Kidney (tissue), 14 donors: ENCODE results near the gene SRD5A1. TPM values are rescaled to one million over a fixed set of nuclear protein-coding genes. Genes with fewer than 3 reads are reported as not detected.

Source experiments
- DNase-seq, 5 donors: peaks; one replicate each; pipeline ENCODE4 v3.0.0-alpha.2; 2013 to 2020
- FAIRE-seq: peaks from 2 replicates; lab custom pipeline; 2012; peaks lifted over from hg19 to GRCh38; lab: Jason Lieb, UNC
- H3K27ac ChIP-seq, 2 donors: one replicate each; pipeline ENCODE4 v1.7.0; 2013; ENCODE audit warnings: low read depth in 2 of 2, low read length in 2 of 2, inconsistent platforms in 1 of 2
- H3K27me3 ChIP-seq: one replicate; pipeline ENCODE4 v1.7.1; 2013; ENCODE audit warnings: low read length, inconsistent platforms; ENCODE audit not compliant: control insufficient read depth, insufficient read depth
- H3K36me3 ChIP-seq, 3 donors: one replicate each; pipeline versions ENCODE4 v1.7.0 to v1.7.1; 2013; ENCODE audit warnings: low read length in 3 of 3, control low read depth in 1 of 3, inconsistent platforms in 1 of 3; ENCODE audit not compliant: insufficient read depth in 3 of 3, control insufficient read depth in 2 of 3
- H3K4me1 ChIP-seq, 3 donors: one replicate each; pipeline versions ENCODE4 v1.7.0 to v1.7.1; 2013; ENCODE audit warnings: low read length in 3 of 3, inconsistent platforms in 1 of 3, low read depth in 1 of 3; ENCODE audit not compliant: control insufficient read depth in 2 of 3, insufficient read depth in 2 of 3
- H3K4me3 ChIP-seq, 3 donors: one replicate each; pipeline versions ENCODE4 v1.7.0 to v1.8.1; 2013; ENCODE audit warnings: low read length in 3 of 3, control low read depth in 1 of 3, inconsistent platforms in 1 of 3
- H3K9ac ChIP-seq, 3 donors: one replicate each; pipeline versions ENCODE4 v1.7.0 to v1.7.1; 2013; ENCODE audit warnings: low read length in 3 of 3, control low read depth in 1 of 3, inconsistent platforms in 1 of 3
- H3K9me3 ChIP-seq, 3 donors: one replicate each; pipeline versions ENCODE4 v1.7.0 to v1.7.1; 2013; ENCODE audit warnings: low read length in 3 of 3, control low read depth in 1 of 3, inconsistent platforms in 1 of 3; ENCODE audit not compliant: control insufficient read depth in 2 of 3, insufficient read depth in 1 of 3
- intact Hi-C: fragments of 100-400 bp; cut with DNase I; formaldehyde crosslinking; loops from one replicate; pipeline ENCODE4 v1.11.1; 2022
- polyA plus RNA-seq: library from polyadenylated mRNA; stranded (reverse); fragments of 350-450 nt; fragmentation: Illumina TruSeq; extraction: RNeasy Lipid Tissue Mini Kit (QIAGEN cat#74804); gene quantifications from one replicate; pipeline ENCODE4 v1.2.3, GENCODE V29; 2014; ENCODE audit warnings: low read depth, low replicate concordance; ENCODE audit not compliant: insufficient read depth
- total RNA-seq: library from RNA; stranded (reverse); fragmentation: NEBNext Ultra II Directional; extraction: Animal tissue kit (Norgen Biotek cat#: 25700); gene quantifications from one replicate; pipeline ENCODE4 v1.2.1, GENCODE V29; 2021
- TF ChIP-seq, protein P1 (sequence below): IDR thresholded peaks from 3 replicates; pipeline ENCODE4 v1.5.1; 2012; ENCODE audit warnings: mild to moderate bottlenecking, moderate library complexity, borderline replicate concordance; ENCODE audit not compliant: insufficient read depth; ENCODE audit errors: extremely low read depth
- donor health status: control.
- donor health status: control.
- donor health status: control.
- donor health status: control.
- donor health status: control.
- donor health status: DM: yes; HTN: yes; CAD: no.
- donor health status: Normal renal cell carcinoma (clear cell type).

Gene SRD5A1
- total and polyA plus RNA-seq, 2 donors from 2014 or later: 6.5 to 13.1 TPM

DNA sequence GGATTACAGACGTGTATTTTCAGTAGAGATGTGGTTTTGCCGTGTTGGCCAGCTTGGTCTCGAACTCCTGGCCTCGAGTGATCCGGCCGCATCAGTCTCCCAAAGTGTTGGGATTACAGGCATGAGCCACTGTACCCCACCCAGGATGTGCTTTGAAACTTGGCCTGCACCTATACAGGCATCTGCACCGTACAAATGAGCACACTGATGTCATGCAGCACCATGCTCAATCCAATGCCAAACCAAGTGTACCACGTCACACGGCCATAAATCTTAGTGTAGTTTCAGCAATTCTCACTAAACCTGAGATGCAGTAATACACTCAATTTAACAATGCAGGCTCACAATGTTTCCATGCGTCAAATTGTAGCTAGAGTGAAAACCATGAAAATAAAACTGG lies 6.7 kb upstream of the SRD5A1 start:
- intact Hi-C loops: no loop called here
- TF ChIP-seq, protein P1, sequence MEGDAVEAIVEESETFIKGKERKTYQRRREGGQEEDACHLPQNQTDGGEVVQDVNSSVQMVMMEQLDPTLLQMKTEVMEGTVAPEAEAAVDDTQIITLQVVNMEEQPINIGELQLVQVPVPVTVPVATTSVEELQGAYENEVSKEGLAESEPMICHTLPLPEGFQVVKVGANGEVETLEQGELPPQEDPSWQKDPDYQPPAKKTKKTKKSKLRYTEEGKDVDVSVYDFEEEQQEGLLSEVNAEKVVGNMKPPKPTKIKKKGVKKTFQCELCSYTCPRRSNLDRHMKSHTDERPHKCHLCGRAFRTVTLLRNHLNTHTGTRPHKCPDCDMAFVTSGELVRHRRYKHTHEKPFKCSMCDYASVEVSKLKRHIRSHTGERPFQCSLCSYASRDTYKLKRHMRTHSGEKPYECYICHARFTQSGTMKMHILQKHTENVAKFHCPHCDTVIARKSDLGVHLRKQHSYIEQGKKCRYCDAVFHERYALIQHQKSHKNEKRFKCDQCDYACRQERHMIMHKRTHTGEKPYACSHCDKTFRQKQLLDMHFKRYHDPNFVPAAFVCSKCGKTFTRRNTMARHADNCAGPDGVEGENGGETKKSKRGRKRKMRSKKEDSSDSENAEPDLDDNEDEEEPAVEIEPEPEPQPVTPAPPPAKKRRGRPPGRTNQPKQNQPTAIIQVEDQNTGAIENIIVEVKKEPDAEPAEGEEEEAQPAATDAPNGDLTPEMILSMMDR: no peak
- FAIRE-seq: no peak

DNA sequence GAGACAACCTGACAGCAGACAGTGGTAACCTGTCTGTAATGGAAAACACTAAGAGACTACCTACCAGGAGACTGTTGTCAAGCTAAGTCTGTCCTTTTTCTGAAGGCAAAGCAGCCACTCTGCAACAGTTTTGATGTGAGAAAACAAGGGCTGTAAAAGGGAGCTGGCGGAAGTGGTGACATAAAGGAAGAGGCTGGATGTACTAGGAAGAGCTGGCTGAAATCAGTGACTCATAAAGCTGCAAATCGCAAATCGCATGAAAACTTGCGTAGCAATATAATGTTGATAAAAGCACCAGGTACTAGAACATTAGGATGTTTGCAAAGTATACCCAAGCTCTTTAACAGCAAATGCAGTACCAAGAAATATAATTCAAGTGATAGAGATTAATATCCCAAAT lies 1.8 kb upstream of the SRD5A1 start:
- Histone ChIP-seq H3K4me1 (peaks cover 0 to 10% (median 4%) of the 10 kb centered on the region in 3 donors), H3K36me3 (peaks cover 0 to 21% (median 0%) of the 10 kb centered on the region in 3 donors), H3K9ac (no peak overlapping the region), H3K27ac (no peak overlapping the region), H3K9me3 (no peaks in the 10 kb centered on the region), H3K27me3 (no peaks in the 10 kb centered on the region), H3K4me3 (peak overlapping the region in 1 of 3 donors; percentile 84)
- intact Hi-C loops: loop anchor here (10.0 kb wide), 1 partner anchor 113 kb away; no protein-coding TSS in a partner anchor
- DNase-seq (no peak), FAIRE-seq (no peak)
- TF ChIP-seq, protein P1: no peak

More for the DNA sequence above, 6.7 kb upstream of the SRD5A1 start:
- Histone ChIP-seq H3K4me3 (no peak overlapping the region), H3K36me3 (peaks cover 7 to 42% (median 21%) of the 10 kb centered on the region in 3 donors), H3K27ac (no peak overlapping the region), H3K27me3 (no peaks in the 10 kb centered on the region), H3K9me3 (no peaks in the 10 kb centered on the region), H3K9ac (no peak overlapping the region), H3K4me1 (peaks cover 0 to 2% (median 1%) of the 10 kb centered on the region in 3 donors)
- DNase-seq: no peak

DNA sequence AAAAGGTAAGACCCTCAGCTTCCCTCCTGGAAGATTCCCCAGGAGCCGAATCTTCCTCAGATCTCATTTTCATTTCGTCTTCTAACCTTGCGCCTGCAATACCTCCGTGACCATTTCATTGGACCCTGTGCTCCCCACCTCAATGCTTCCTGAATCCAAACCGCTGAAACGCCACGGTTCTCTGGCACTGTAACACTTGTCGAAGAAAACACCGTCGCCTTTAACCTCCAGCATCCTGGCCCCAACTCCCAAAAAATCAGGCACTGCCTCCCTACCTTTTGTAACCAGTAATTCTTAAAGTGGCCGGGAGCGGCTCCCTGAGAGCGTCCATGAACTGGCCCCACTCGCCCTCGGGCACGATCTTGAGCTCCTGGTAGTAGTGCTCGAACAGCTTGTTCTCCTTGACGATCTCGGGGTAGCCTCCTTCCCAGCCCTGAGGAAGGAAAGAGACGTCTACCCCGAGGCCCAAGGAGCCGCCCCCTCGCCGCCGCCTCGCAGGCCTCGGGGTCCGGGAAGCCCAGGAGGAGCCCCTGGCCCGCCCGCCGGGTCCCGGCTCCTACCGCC lies 834 bp upstream of the SRD5A1 start:
- peak overlapping the region; percentile 95 to 97 for H3K27ac ChIP-seq
- intact Hi-C loops: loop anchor here (10.0 kb wide), 1 partner anchor 112 kb away; no protein-coding TSS in a partner anchor
- FAIRE-seq (no peak), DNase-seq (peak in 3 of 5 donors; percentile 29 to 80 (median 44))
- H3K4me1 ChIP-seq: peaks cover 0 to 10% (median 4%) of the 10 kb centered on the region in 3 donors
- TF ChIP-seq, protein P1: no peak
- H3K27me3 ChIP-seq: no peaks in the 10 kb centered on the region
- no peaks in the 10 kb centered on the region for H3K9me3 ChIP-seq
- H3K36me3 ChIP-seq: peaks cover 0 to 17% (median 0%) of the 10 kb centered on the region in 3 donors
- H3K9ac ChIP-seq: peak overlapping the region; percentile 81 to 83 (median 81)
- H3K4me3 ChIP-seq: peak overlapping the region; percentile 84 to 89 (median 86)
